Measurements from ENCODE around the gene MEGF8.
"Not testable (repeated sequence)": the region's sequence is repeated elsewhere in the genome, so short reads cannot be mapped to it uniquely, and the experiment has no call there.

MEGF8 gene

GRCh38 chr19:42333975-42334696, 8.7 kb downstream of the MEGF8 start:
- in situ Hi-C loops (cut with MboI; ENCODE audit: low sequenced_read_pairs, unreplicated experiment) = no loop called here
- no peak for TF ChIP-seq CTCF (IDR thresholded peaks at IDR 0.05; ENCODE audit: borderline replicate concordance, control extremely low read depth, extremely low read depth, insufficient read depth, missing control alignments)

GRCh38 chr19:42334697-42335373, 9.4 kb downstream of the MEGF8 start:
- TF ChIP-seq CTCF (IDR thresholded peaks at IDR 0.05; ENCODE audit: borderline replicate concordance, control extremely low read depth, extremely low read depth, insufficient read depth, missing control alignments) = no peak
- DNase-seq (ENCODE audit: low spot score) = no peak
- in situ Hi-C loops (cut with MboI; ENCODE audit: low sequenced_read_pairs, unreplicated experiment) = no loop called here

More at GRCh38 chr19:42333975-42334696, 8.7 kb downstream of the MEGF8 start:
- DNase-seq (ENCODE audit: low spot score) = no peak

GRCh38 chr19:42335374-42335936, 10.0 kb downstream of the MEGF8 start:
- no peak for DNase-seq (ENCODE audit: low spot score)
- TF ChIP-seq CTCF (IDR thresholded peaks at IDR 0.05; ENCODE audit: borderline replicate concordance, control extremely low read depth, extremely low read depth, insufficient read depth, missing control alignments) = no peak
- in situ Hi-C loops (cut with MboI; ENCODE audit: low sequenced_read_pairs, unreplicated experiment) = no loop called here

- in situ Hi-C loops (cut with MboI; ENCODE audit: low sequenced_read_pairs, unreplicated experiment) = no loop called here
- TF ChIP-seq CTCF (IDR thresholded peaks at IDR 0.05; ENCODE audit: borderline replicate concordance, control extremely low read depth, extremely low read depth, insufficient read depth, missing control alignments) = no peak
- no peak for DNase-seq (ENCODE audit: low spot score)
Measured at GRCh38 chr19:42335971-42336370, 10.5 kb downstream of the MEGF8 start.

GRCh38 chr19:42339126-42339860, 13.9 kb downstream of the MEGF8 start:
- in situ Hi-C loops (cut with MboI; ENCODE audit: low sequenced_read_pairs, unreplicated experiment); DNase-seq (ENCODE audit: low spot score): not testable (repeated sequence)

- in situ Hi-C loops (cut with MboI; ENCODE audit: low sequenced_read_pairs, unreplicated experiment); DNase-seq (ENCODE audit: low spot score): not testable (repeated sequence)
Measured at GRCh38 chr19:42339922-42340321, 14.5 kb downstream of the MEGF8 start.

GRCh38 chr19:42343344-42344110, 18.1 kb downstream of the MEGF8 start:
- no peak for TF ChIP-seq CTCF (IDR thresholded peaks at IDR 0.05; ENCODE audit: borderline replicate concordance, control extremely low read depth, extremely low read depth, insufficient read depth, missing control alignments)
- in situ Hi-C loops (cut with MboI; ENCODE audit: low sequenced_read_pairs, unreplicated experiment) = no loop called here
- no peak for DNase-seq (ENCODE audit: low spot score)
